Panc1 (cell line): Measurements from ENCODE around the gene ZSCAN20.

Experiments used
- REST ChIP-seq, 2 experiments: IDR thresholded peaks; 2 replicates each; pipeline ENCODE4 v1.6.1; 2011 to 2012; ENCODE audit warnings: low read depth in 2 of 2, control low read depth in 1 of 2, low read length in 1 of 2, mild to moderate bottlenecking in 1 of 2, moderate library complexity in 1 of 2; ENCODE audit not compliant: insufficient read depth in 1 of 2
- TF ChIP-seq, protein P1 (sequence below): fragments of 450-650 bp; IDR thresholded peaks from 2 replicates; pipeline ENCODE4 v1.5.1; 2017; ENCODE audit warnings: mild to moderate bottlenecking

DNA sequence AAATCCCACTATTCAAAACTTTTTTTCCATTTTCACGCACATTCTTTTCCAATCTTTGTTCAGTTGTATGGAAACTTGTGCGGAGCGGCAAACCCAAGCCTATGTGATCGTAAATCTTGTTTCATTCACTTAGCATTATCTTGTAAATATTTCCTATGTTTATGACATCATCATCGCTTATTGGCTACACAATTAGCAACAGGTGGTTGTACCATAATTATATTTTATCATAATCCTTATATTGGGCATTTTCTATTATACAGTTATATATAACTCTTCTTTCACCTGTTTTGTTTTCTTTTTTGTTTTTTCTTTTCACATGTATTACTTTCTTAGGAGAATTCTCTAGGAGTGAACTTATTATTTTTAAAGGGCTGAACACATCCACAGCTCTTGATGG is 65.4 kb downstream of the ZSCAN20 start:
- TF ChIP-seq, protein P1, sequence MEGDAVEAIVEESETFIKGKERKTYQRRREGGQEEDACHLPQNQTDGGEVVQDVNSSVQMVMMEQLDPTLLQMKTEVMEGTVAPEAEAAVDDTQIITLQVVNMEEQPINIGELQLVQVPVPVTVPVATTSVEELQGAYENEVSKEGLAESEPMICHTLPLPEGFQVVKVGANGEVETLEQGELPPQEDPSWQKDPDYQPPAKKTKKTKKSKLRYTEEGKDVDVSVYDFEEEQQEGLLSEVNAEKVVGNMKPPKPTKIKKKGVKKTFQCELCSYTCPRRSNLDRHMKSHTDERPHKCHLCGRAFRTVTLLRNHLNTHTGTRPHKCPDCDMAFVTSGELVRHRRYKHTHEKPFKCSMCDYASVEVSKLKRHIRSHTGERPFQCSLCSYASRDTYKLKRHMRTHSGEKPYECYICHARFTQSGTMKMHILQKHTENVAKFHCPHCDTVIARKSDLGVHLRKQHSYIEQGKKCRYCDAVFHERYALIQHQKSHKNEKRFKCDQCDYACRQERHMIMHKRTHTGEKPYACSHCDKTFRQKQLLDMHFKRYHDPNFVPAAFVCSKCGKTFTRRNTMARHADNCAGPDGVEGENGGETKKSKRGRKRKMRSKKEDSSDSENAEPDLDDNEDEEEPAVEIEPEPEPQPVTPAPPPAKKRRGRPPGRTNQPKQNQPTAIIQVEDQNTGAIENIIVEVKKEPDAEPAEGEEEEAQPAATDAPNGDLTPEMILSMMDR: no peak
- no peak for TF ChIP-seq REST (IDR thresholded peaks at IDR 0.05; ENCODE audit: insufficient read depth in 1 of 2, low read depth in 2 of 2, low read length in 1 of 2)
